ENCODE measurements around the gene SLAIN2.

SLAIN2 gene

DNA sequence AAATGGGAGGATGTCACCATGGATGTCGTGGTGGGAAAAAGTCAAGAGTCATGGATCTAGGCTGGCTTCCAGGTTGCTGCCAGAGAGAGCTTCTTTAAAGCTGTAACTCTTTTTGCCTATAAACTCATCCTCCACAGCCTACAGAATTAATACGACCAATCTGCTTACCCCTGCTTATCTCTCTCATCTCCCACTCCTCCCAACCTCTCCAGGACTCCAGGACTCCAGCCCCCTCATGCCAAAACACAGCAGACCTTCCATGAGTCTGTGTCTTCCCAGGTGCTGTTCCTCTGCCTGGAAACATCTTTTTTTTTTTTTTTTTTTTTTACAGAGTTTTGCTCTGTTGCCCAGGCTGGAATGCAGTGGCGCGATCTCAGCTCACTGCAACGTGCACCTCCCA lies 126.6 kb downstream of the SLAIN2 start:
- Histone ChIP-seq H4K20me1 (ENCODE audit: insufficient read depth) (no peaks in the 10 kb centered on the region), H3K4me2 (no peak overlapping the region), H3K27me3 (ENCODE audit: insufficient read depth, low read depth) (no peaks in the 10 kb centered on the region), H3K27ac (no peak overlapping the region), H3K4me3 (IDR thresholded peaks at IDR 0.05; ENCODE audit: insufficient read depth, low read depth, low read length) (no peak overlapping the region), H2AFZ (ENCODE audit: low read depth) (no peak overlapping the region), H3K9ac (no peak overlapping the region), H3K4me1 (ENCODE audit: low read depth, poor library complexity, severe bottlenecking) (peaks cover 17% of the 10 kb centered on the region), H3K36me3 (ENCODE audit: insufficient read depth) (no peaks in the 10 kb centered on the region), H3K79me2 (ENCODE audit: insufficient read depth, low read depth) (no peaks in the 10 kb centered on the region)
- TF ChIP-seq CTCF (conservative IDR thresholded peaks at IDR 0.05; ENCODE audit: low read depth, low read length) = no peak

DNA sequence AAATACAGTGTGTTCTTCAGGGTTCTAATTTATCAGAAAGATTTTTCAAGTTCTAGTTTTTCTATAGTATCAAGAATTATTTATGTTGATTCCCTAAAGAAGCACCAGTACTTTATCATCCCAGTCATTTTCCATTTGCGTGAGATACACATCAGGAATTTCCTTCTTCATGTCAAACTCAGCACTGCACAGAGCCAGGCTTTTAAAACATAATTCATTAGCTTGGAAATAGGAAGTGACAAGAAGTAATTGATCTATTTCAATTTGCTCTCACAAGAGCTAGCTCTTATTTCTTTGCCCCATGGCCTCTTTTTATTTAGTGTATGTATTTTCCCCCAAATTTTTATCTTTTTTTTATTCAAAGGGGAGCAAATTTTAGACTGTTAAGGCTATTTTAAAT lies 128.8 kb downstream of the SLAIN2 start:
- H3K79me2 ChIP-seq (ENCODE audit: insufficient read depth, low read depth) = no peaks in the 10 kb centered on the region
- peak overlapping the region; percentile 14 for H3K4me2 ChIP-seq
- H3K27me3 ChIP-seq (ENCODE audit: insufficient read depth, low read depth) = no peaks in the 10 kb centered on the region
- no peak overlapping the region for H2AFZ ChIP-seq (ENCODE audit: low read depth)
- no peaks in the 10 kb centered on the region for H3K36me3 ChIP-seq (ENCODE audit: insufficient read depth)
- no peak for TF ChIP-seq CTCF (conservative IDR thresholded peaks at IDR 0.05; ENCODE audit: low read depth, low read length)
- H3K4me3 ChIP-seq (IDR thresholded peaks at IDR 0.05; ENCODE audit: insufficient read depth, low read depth, low read length) = no peak overlapping the region
- peak overlapping the region; percentile 3; the same call in 1 of the 2 replicates for H3K27ac ChIP-seq
- H3K9ac ChIP-seq = no peak overlapping the region
- H3K4me1 ChIP-seq (ENCODE audit: low read depth, poor library complexity, severe bottlenecking) = peaks cover 17% of the 10 kb centered on the region
- H4K20me1 ChIP-seq (ENCODE audit: insufficient read depth) = no peaks in the 10 kb centered on the region

- no peaks in the 10 kb centered on the region for H3K27me3 ChIP-seq (ENCODE audit: insufficient read depth, low read depth)
- no peak overlapping the region for H3K9ac ChIP-seq
- no peak for TF ChIP-seq CTCF (conservative IDR thresholded peaks at IDR 0.05; ENCODE audit: low read depth, low read length)
- H3K4me1 ChIP-seq (ENCODE audit: low read depth, poor library complexity, severe bottlenecking) = peaks cover 17% of the 10 kb centered on the region
- peak overlapping the region; percentile 3; the same call in 1 of the 2 replicates for H3K27ac ChIP-seq
- no peaks in the 10 kb centered on the region for H4K20me1 ChIP-seq (ENCODE audit: insufficient read depth)
- no peaks in the 10 kb centered on the region for H3K36me3 ChIP-seq (ENCODE audit: insufficient read depth)
- H3K79me2 ChIP-seq (ENCODE audit: insufficient read depth, low read depth) = no peaks in the 10 kb centered on the region
- peak overlapping the region; percentile 14 for H3K4me2 ChIP-seq
- H2AFZ ChIP-seq (ENCODE audit: low read depth) = peak overlapping the region; percentile 40; the same call in 1 of the 2 replicates
- H3K4me3 ChIP-seq (IDR thresholded peaks at IDR 0.05; ENCODE audit: insufficient read depth, low read depth, low read length) = no peak overlapping the region
These were observed 129.2 kb downstream of the SLAIN2 start for GRCh38 chr4:48470570-48470969.

- Histone ChIP-seq H3K9ac (no peak overlapping the region), H4K20me1 (ENCODE audit: insufficient read depth) (no peaks in the 10 kb centered on the region), H3K36me3 (ENCODE audit: insufficient read depth) (no peaks in the 10 kb centered on the region), H3K79me2 (ENCODE audit: insufficient read depth, low read depth) (no peaks in the 10 kb centered on the region), H3K4me3 (IDR thresholded peaks at IDR 0.05; ENCODE audit: insufficient read depth, low read depth, low read length) (no peak overlapping the region), H3K4me1 (ENCODE audit: low read depth, poor library complexity, severe bottlenecking) (peaks cover 17% of the 10 kb centered on the region), H2AFZ (ENCODE audit: low read depth) (no peak overlapping the region), H3K4me2 (no peak overlapping the region), H3K27me3 (ENCODE audit: insufficient read depth, low read depth) (no peaks in the 10 kb centered on the region), H3K27ac (no peak overlapping the region)
- no peak for TF ChIP-seq CTCF (conservative IDR thresholded peaks at IDR 0.05; ENCODE audit: low read depth, low read length)
These were observed 131.5 kb downstream of the SLAIN2 start for GRCh38 chr4:48472794-48473193.

Data from KMS-11 (cell line).